NCI-H2196 treated with DMSO at 0.1 percent for 48 hours (cell line): ENCODE measurements around the gene PHKB.
"Not testable (repeated sequence)": the region's sequence is repeated elsewhere in the genome, so short reads cannot be mapped to it uniquely, and the experiment has no call there.

Experiments
- DNase-seq: peaks from one replicate; lab custom pipeline; 2025; ENCODE audit not compliant: unreplicated experiment; lab: John Stamatoyannopoulos, UW

PHKB gene

DNA sequence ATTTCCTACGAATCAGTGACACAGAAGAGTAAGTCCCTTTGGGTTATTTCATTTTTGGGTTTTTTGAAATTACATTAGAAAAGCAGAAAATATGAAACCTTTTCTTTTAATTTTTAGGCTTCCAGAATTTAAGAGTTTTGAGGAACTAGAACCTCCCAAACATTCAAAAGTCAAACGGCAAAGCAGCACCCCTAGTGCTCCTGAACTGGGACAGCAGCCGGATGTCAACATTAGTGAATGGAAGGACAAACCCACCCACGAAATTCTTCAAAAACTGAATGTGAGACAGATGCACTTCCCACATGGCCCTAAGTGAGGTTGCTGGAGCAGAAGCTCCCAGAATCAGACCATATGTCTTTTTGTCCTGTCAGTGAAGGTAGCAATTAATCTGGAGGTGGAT, 199.4 kb downstream of the PHKB start:
- DNase-seq = no peak

DNA sequence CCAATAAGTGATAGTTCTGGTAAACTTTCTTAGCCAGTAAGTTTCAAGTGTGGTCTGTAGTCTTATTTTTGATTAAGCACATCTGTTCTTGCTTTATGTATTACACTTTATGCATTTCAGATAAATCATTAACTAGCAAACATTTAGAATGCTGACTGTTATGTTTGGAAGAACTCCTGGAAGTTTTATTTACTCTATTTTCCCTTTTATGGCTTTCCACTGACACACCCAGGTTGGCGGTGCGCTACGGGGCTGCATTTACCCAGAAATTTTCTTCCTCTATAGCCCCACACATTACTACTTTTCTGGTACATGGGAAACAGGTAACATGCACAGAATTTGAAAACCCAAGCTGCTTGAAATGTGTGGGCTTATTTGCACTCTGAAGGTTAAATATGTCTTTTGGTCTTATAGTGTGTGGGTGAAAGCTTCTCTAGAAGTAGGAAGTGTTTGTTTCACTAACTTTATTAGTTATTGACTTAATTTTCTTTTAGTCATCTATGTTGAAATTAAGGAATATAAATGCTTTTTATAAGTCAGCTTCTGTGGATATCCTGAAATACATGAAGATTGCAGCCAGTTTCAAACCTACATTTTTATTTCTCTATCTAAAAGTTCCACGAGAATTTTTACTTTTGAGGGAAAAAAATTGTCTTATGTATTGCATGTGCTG, 203.7 kb downstream of the PHKB start:
- DNase-seq = no peak

DNA sequence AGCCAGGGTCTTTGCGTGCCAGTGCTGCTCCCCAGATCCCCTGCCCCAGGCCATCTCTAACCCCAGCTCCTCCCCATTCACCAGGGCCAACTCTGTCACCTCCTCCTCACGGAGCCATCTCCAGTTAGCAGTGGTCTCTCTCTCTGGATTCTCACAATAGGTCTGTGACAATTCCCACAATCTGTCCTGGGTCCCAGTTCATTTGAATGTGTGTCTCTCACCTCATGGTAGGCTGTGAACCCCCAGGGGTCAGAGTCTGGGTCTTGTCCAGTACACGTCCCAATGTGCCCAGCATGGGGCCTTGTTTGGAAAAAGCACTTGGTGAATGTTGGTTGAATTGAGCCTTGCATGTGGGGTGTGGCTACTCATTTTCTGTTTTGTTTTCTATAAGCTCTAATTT, 205.3 kb downstream of the PHKB start:
- DNase-seq = no peak

DNA sequence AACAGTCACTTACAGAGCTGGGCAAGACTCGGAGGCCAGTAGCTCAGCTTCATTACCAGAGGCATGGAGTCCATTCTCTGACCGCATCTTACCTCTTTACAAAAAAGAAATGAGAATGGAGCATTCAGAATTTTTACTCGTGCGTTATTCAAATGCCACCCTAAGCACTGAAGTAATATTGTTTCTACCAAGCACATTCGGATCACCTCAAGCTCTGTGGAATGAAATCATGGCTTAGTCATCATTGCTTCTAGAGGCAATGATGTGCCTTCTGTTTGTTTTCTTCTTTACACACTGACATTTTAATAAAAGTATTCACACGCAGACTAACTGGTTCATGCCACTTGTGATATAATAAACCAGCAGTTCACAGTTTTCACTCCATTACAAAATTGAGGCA, 206.8 kb downstream of the PHKB start:
- DNase-seq = no peak

DNA sequence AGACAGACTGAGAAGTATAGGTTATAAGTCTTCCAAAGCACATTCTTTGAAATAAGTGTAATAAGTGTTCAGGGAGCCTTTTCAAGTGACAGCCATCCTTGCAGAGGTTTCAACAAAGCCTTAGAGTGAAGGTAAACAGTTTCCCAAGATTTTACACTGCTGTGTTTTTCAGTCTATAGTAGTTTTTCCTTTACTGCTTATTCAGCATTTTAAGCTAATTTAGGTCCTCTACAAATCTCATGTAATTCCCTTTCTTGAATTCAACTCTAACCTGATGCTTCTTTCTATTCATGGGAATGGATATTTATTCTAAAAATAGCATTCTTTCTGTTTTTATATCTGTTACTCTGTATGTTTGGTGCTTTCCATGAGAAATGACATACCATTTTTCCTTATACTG, 211.3 kb downstream of the PHKB start:
- DNase-seq = no peak

DNA sequence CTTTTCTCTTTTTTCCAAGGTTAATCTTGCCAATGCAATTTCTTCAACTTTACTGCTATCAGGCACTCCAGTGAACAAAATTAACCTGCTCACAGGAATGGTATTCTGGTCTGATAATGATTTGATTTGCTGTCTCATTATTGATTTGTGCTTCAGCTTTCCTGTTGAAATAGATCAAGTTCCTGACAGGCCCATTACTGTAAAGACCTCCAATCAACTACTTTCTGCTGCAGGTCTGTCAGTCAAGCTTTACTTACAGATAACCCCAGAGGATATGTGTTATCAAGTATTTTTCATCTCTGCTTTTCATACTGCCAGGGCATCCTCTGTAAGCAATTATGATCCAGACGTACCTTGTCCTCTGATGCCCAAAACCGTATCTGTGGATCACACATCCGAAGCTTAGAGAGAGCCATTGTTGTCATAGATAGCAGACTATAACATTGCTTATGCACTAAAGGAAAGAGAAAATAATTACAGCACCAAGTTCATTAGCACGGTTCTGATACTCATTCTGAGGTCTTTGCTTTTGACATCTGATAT, 215.6 kb downstream of the PHKB start:
- no peak for DNase-seq

DNA sequence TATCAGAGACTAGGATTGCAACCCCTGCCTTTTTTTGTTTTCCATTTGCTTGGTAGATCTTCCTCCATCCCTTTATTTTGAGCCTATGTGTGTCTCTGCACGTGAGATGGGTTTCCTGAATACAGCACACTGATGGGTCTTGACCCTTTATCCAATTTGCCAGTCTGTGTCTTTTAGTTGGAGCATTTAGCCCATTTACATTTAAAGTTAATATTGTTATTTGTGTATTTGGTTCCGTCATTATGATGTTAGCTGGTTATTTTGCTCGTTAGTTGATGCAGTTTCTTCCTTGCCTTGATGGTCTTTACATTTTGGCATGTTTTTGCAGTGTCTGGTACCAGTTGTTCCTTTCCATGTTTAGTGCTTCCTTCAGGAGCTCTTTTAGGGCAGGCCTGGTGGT, 220.4 kb downstream of the PHKB start:
- not testable (repeated sequence) for DNase-seq

DNA sequence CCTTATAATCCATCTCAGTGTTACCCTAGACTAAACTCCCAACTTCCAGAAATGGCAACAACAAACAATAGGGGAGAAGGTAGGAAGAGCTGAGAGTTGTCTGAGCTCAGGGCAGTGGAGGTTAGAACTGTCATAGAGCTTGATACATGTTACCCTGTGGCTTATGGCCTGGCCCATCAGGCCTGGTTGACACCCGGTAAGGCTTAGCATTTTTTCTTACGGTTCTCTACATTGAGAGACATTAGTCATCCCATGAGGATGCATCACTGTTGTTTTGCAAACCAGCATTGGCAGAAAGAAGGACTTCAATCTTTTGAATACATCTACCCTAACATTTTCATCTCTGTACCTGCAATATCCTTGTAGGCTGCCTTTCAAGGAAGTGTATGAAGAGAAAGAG, 226.6 kb downstream of the PHKB start:
- no peak for DNase-seq

DNA sequence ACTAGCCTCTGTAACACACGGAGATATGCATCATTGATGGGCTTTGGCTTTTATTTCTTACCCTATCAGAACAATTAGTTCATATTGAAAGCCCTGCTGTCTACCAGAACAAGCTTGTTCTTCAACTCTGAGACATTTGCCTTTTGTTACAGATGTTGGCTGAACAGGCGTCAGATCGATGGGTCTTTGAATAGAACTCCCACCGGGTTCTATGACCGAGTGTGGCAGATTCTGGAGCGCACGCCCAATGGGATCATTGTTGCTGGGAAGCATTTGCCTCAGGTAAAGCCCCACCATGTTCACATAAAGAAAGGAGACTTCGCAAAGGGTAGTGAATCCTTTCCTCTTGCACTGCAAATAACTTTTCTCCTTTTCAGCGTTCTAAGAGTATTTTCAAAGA, 232.1 kb downstream of the PHKB start:
- no peak for DNase-seq

DNA sequence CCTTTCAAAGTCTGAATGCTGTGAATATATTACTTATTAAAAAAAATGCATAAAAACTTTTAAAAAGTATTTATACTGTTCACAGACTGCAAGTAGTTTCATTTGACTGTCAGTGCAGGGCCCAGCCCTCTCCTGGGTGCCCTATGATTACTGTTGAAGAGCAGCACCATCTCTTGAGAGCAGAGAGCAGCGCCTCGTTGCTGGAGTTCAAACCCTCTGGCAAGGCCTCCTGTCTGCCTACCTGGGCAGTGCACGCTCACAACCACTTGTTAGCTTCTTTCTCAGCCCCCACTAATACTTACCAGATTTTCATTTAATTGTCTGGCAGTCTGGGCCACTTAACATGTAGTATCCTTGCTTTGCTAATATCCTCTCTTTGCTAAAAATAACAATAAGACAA, 233.4 kb downstream of the PHKB start:
- DNase-seq = no peak

DNA sequence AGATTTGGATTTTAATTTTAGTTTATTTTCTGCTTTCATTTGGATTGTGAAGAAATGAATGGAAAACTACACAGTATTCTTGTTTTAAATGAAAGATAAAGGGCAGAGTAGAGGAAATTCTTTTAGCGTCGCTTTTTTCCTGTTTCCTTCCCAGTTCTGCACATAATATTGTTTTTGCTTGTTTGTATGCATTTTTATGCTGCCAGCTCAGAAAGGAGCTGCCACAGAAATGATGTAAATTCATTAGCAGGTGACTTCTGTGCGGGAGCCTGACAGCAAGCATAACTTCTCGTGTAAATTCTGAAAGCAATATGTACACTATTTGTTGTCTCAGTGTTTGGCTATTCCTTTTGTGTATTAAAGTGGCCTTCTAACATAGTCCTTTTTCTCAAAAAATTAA, 234.6 kb downstream of the PHKB start:
- no peak for DNase-seq

DNA sequence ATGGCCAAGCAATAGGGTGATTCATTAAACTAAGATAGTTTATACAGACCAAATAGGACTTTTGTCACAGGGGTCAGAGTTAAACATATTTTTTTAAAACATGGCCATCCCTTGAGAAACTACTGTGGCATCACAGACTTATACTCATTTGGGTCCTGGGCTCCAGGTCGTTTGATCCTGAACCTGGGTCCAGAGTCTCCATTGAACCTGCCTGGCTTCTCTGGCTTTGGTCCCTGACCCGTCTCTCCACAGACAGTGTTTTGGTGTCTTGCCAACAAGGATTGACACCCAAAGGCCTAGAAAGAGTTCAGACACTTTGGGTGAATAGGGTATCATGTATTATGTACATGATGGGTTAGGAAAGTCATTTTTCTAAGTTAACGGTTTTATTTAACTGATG, 236.7 kb downstream of the PHKB start:
- DNase-seq = no peak

DNA sequence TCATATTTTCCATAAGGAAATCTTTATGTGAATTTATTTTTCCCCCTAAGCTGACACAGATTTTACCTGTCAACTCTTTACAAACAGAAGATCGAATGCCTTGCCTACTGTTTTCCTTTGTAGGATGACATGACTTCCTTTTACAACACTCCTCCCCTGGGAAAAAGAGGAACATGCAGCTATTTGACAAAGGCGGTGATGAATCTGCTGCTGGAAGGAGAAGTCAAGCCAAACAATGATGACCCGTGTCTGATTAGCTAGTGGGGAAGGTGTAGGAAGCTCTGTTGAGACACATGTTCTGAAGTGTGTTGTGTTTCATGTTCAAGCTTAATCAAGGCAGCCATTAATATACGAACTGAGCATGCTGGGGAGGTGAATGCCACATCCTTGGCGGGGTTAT, 238.0 kb downstream of the PHKB start:
- no peak for DNase-seq

DNA sequence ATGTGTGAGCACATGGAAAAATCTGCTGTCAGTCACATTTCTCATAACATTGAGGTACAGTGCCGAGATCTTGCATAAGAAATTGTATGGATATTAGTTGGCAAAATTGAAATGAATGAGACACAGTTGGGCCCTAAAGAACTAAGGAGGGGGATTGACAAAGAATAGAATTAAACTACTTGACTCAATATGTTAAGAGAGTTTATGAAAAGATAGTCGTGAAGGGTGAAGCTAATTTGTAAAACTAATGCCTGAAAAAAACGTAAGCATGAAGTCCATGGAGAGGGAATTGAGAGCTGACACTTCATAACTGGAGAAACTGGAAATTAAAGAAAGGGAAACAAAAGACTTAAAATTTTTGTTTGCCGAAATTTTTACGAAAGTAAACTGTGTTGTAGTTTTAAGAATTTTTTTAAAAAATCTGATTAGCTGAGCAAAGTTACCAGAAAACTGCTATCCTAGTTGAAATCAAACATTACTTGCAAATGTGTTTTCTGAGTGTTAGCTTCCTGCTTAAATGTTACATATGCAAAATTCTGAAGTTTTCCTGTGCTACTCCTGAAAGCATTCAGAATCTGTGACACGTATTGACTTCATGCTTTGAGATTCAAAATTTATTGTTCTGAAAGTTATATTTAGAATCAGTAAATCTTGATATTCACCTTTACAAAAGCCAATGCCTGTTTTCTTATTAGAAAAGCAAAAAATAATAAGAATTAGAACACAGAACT, 239.9 kb downstream of the PHKB start:
- no peak for DNase-seq

DNA sequence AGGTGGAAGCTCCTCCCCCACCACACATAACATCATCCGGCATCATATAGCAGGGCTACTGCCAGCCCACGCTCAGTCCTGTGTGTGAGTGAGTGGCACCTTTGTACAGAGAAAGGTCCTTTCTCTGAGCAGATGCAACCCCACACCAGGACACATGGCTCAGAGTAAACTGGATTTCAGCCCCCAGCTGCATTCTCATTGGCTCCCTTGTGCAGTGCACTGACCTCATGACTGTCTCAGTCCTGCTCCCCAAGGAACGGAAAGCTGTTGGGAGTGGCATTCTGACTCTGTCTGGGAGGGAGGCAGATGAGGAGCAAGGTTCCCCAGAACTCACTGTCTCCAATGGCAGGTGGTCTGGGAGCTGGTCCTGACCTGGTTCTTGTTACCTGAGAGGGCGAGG, 244.1 kb downstream of the PHKB start:
- DNase-seq = no peak

DNA sequence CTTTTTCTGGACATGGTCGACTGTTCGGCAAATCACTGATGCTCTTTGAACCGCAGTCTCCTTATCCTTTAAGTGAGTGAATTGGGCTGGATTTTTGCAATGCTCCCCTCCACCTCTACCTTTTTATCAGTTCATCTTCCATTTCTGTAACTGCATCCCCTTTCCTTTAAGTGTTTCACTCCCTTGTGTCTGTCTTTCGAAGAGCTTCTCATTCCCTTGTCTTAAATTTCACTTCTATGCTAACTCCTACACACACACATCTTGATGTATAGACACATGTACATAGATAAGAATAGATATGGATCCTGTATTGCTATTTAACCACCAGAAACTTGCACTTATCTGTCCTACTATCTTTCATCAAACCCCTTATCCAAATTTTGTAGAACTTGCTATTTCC, 250.7 kb downstream of the PHKB start:
- DNase-seq = no peak

DNA sequence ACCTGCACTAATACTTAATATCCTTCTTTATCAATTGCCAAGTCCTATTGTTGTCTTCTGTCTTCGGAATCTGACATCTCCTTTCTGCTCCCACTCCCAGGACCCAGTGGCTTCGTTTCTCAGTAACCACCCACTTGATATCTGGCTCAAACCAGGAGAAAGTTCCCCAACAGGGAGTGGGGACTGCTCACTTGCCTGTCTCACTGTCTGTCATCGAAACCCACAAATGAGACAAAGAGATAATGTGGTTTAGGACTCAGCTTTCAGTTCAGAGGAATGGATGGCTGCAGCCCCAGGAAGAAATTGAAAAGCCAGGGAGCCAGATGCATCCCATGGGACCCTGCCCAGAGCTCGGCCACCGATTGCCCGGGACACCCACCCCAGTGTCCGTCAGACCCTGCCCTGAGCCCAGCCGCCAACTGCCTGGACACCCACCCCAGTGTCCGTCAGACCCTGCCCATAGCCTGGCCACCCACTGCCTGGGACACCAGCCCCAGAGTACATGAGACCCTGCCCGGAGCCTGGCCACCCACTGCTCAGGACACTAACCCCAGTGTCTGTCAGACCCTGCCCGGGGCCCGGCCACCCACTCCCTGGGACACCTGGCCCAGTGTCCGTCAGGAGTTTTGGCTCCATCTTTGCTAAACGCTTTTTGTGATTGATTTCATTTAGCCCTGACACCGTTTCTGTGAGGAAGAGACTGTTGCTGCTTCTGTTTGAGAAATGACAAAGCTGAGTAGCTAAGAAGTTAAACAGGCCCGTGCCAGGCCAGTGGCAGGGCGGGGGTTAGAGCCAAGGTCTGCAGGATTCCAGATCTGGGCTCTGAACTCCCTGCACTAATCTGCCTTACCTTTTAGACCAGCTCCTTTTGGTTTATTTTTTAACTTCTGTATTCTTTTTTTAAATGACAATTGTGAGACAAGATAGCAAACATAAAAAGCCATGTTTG, 251.4 kb downstream of the PHKB start:
- no peak for DNase-seq

DNA sequence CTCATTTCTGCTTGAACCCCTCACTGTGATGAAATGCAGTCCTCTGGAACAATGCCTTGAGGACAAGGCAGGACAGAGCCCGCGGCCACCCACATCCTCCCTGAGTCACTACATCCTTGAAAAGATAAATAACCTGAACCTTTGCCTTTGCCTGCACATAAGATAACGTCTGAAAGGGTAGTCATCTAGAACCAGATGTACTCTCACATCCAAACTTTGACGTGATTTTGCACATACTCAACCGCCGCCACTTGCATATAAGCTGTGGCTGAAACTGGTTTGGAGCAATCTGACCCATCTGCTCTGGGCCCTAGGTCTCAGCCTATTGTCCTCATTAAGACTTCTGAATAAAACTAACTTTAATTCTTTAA, 252.1 kb downstream of the PHKB start:
- no peak for DNase-seq

DNA sequence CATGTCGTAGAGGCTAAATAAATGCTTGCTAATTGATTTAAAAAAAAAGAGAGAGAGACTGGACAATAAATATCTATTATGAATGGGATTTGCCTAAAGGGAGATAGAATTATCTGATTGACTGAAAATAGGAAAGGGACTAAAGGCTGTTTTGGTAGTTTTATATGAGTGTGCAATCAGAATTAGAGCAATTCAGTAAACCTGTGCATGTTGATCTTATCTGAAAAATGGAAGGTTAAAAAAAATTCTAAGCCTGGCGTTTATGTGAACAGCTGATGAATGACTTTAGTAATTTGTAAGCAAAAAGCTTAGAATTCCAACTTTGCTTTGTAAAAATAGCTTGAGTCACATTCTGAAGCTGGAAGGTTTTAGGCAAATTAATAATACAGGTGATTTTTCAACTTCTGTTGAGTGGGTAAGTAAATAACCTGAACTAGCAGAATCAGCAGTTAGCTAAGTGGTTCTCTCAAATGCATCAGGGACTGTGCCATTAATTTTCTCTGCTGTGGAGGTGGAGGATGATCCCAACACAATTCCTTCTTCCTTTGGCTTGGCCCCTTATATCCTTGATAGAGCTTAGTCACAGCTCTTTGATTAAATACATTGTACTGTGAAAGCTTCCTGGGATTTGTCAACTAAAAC, 254.4 kb downstream of the PHKB start:
- no peak for DNase-seq

DNA sequence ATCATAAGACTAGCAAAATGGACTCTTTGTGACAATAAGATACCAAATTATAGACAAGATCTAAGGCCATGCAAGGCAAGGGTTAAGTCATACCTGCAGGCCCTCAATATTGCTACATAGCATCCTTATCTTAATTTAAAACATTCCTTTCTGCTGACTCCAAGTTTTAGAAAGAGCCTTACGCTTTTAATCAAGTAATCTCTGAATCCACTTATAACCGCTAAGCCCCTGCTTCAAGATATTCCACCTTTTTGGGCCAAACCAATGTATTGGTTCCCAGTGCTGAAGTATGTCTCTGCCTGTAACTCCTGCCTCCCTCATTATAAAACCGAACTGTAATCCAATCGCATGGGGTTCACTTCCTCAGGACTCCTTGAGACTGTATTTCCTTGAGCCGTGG, 255.4 kb downstream of the PHKB start:
- no peak for DNase-seq

DNA sequence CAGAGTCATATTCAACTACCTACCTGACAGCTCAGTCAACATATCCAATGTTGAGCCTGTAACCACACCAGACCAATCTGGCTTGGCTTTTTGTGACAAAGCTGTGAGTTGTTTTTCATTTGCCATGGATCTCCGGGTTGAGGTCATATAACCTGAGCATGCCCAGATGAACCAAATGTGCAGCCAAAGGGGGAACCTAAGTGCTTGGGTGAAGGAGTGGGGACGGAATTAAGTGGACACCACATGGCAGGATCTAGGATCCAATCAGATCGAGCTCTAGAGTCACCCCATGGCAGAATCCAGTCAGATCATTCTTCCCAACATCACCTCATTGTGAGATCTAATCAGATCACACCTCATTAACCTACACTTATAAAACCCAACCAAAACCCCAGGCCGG, 258.6 kb downstream of the PHKB start:
- no peak for DNase-seq
